Activated naive CD4-positive, alpha-beta T cell treated with anti-CD3 and anti-CD28 coated beads, Interleukin-2, amount 10 ng/mL, durations not matched to agents 7 days and 5 days (primary cell): ENCODE results near the gene PRKCB.
A peak's percentile ranks its signal among the peaks of the same experiment; 100 is the strongest.

Experiments used
- CTCF ChIA-PET: fragments of 350-600 bp; sonication (Branson Sonifier 250); formaldehyde crosslinking; loops from one replicate; lab custom pipeline; 2021; ENCODE audit warnings: antibody characterized with exemption; lab: Charles Lee
- DNase-seq: peaks from one replicate; pipeline ENCODE4 v3.0.0-alpha.2; 2020
- H3K27ac Mint-ChIP-seq: one replicate; pipeline ENCODE4 v1.8.0; 2021; ENCODE audit warnings: mild to moderate bottlenecking, moderate library complexity, mixed read lengths
- H3K27me3 Mint-ChIP-seq: one replicate; pipeline ENCODE4 v1.8.0; 2021; ENCODE audit warnings: mild to moderate bottlenecking, mixed read lengths
- H3K36me3 Mint-ChIP-seq: one replicate; pipeline ENCODE4 v1.8.0; 2021; ENCODE audit warnings: mixed read lengths
- H3K4me1 Mint-ChIP-seq: one replicate; pipeline ENCODE4 v1.8.0; 2021; ENCODE audit warnings: mixed read lengths
- H3K4me3 Mint-ChIP-seq: one replicate; pipeline ENCODE4 v1.8.0; 2021; ENCODE audit warnings: mild to moderate bottlenecking, moderate library complexity, mixed read lengths
- H3K9me3 Mint-ChIP-seq: one replicate; pipeline ENCODE4 v1.8.0; 2021; ENCODE audit warnings: mixed read lengths

Gene PRKCB

DNA sequence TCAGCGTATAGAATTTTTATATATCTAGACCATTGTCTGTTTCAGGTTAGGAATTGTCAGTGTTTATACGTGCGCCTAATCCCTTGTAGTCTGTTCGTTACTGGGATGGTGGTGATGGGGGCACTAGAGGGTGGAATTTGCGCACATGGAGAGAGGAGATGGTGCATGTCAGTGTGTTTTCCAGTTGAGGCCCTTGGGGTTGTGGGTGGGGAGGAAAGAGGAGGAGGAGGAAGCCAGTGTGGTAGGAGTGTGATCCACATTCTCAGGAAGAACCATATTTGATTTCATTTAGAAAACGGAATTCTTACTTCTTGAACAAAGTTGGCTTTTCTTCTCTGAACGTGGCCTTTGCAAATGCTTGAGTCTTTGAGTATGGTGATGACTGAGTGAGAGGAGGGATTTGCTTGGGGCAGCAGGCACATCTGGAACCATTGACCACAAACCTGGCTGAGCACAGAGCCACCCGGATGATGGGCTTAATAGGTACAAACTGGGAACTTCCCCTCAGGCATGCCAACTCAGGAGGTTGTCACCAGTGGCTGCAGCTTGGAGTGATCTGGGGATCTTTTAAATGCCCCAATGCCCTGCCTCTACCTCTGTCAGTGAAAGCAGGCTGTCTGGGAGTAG is 98.9 kb downstream of the PRKCB start:
- peaks cover 11% of the 10 kb centered on the region for H3K4me1 Mint-ChIP-seq
- no peaks in the 10 kb centered on the region for H3K9me3 Mint-ChIP-seq
- no peak overlapping the region for H3K27ac Mint-ChIP-seq
- H3K4me3 Mint-ChIP-seq, result no peak overlapping the region
- no peaks in the 10 kb centered on the region for H3K27me3 Mint-ChIP-seq
- H3K36me3 Mint-ChIP-seq, result peaks cover 8% of the 10 kb centered on the region
- no peak for DNase-seq
- CTCF ChIA-PET, result no interaction called here

DNA sequence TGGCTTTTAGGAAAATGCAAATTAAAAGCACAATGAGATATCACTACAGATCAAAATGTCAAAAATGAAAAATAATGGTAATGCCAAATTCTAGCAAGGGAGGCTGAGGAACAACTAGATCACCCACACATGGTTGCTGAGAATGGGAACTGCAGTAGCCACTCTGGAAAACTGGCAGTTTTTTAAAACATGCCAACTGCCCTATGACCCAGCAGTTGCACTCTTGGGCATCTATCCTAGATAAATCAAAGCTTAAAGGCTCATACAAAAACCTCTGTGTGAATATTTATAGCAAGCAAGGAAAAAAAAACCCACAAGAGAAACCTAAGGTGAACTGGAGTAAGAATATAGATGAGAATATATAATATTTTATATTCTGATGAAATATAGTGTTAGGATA is 104.3 kb downstream of the PRKCB start:
- Mint-ChIP-seq H3K4me1 (peaks cover 8% of the 10 kb centered on the region), H3K9me3 (no peaks in the 10 kb centered on the region), H3K27me3 (no peaks in the 10 kb centered on the region), H3K27ac (no peak overlapping the region), H3K4me3 (no peak overlapping the region), H3K36me3 (peaks cover 4% of the 10 kb centered on the region)
- DNase-seq, result no peak
- CTCF ChIA-PET, result interaction anchor here (0.6 kb wide), 1 partner anchor 95 kb away, joined by 4 read pairs; no protein-coding TSS in a partner anchor

DNA sequence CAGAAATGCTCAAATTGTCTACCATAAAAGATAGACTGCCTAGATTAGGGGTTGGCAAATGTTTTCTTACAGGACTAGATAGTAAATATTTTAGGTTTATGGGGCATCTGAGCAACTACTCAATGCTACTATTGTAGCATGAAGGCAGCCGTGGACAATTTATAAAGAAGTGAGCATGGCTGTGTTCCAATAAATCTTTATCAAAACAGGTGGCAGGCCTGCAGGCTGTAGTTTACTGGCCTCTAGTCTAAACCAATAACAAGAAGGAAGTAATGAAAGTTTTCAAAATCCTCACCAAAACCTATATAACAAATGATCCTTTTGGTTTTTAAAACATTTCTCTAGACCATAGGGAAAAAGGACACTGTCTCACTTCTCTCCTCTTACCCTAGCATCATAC is 105.2 kb downstream of the PRKCB start:
- Mint-ChIP-seq H3K36me3 (peaks cover 4% of the 10 kb centered on the region), H3K9me3 (no peaks in the 10 kb centered on the region), H3K27me3 (no peaks in the 10 kb centered on the region), H3K4me3 (no peak overlapping the region), H3K4me1 (peaks cover 7% of the 10 kb centered on the region), H3K27ac (no peak overlapping the region)
- DNase-seq, result no peak
- CTCF ChIA-PET, result no interaction called here

DNA sequence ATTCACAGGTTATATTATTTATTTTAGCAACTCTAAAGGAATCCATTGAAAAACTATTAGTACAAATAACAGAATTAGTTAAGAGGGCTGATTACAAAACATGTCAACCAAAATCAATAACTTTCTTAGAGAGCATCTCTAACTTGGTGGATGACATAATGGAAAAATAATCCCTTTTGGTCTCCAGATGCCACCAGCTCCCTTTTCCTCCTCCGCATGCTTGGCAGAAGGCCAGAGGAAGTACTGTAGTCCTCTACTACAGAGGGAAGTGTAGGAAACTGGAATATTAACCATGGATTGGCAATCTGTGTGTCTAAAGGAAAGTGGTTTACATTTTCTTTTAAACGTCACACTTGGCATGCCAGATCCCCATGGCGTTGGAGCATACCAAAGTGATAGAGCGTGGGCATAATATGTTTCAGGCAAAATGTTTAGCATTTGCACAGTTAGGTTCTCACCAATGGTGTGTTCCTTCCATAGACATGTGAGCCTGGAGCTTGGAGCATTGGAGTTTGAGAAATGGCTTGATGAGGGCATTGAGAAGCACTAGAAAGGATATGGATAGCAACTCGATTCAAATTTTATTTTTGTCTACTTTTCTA is 106.3 kb downstream of the PRKCB start:
- no peak for DNase-seq

DNA sequence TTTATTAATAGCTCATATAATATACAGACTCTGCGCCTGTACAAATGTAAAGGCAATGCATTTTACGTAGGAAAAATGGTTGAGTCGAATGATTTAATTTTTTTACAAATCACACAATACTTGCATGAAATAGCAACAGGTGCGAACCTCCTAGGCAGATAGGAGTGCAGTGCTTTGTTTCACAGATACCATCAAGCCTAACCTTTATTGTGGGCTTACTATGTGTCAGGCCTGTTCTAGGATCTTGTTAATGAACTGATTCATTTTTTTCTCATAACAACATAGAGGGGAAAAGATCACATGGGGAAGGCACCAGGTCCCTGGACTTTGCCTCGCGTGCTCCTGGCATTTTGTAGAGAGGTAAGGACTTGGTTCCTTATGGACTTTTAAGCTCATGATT is 107.8 kb downstream of the PRKCB start:
- no peaks in the 10 kb centered on the region for H3K9me3 Mint-ChIP-seq
- peaks cover 25% of the 10 kb centered on the region for H3K4me1 Mint-ChIP-seq
- CTCF ChIA-PET, result interaction anchor here (1.8 kb wide), 1 partner anchor 67 kb away, joined by 4 read pairs; no protein-coding TSS in a partner anchor
- H3K27me3 Mint-ChIP-seq, result no peaks in the 10 kb centered on the region
- no peak for DNase-seq
- H3K4me3 Mint-ChIP-seq, result no peak overlapping the region
- H3K36me3 Mint-ChIP-seq, result peaks cover 10% of the 10 kb centered on the region
- no peak overlapping the region for H3K27ac Mint-ChIP-seq

More for the DNA sequence above, 106.3 kb downstream of the PRKCB start:
- peaks cover 11% of the 10 kb centered on the region for H3K4me1 Mint-ChIP-seq
- no peaks in the 10 kb centered on the region for H3K27me3 Mint-ChIP-seq
- no peak overlapping the region for H3K4me3 Mint-ChIP-seq
- H3K9me3 Mint-ChIP-seq, result no peaks in the 10 kb centered on the region
- CTCF ChIA-PET, result no interaction called here
- H3K36me3 Mint-ChIP-seq, result peaks cover 2% of the 10 kb centered on the region
- H3K27ac Mint-ChIP-seq, result peak overlapping the region; percentile 49

DNA sequence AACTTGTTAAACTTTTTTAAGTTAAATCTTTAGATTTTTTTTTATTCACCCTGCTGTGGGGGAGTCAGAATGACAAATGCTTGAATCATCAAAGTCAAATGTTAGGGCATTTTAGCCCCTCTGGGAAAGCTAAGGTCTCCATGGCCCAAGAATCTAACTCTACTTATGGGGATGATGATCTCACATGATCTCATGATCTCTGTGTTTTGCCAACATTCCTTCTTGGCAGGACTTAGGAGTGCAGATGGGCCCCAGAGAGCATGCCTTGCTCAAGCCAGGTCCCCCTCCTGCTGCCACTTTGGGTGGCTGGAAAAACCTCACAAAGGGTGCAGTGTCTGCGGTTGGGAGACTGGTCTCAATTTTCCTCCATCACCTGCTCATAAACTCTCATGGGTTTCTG is 108.6 kb downstream of the PRKCB start:
- H3K4me1 Mint-ChIP-seq, result peaks cover 33% of the 10 kb centered on the region
- peaks cover 10% of the 10 kb centered on the region for H3K36me3 Mint-ChIP-seq
- no peaks in the 10 kb centered on the region for H3K27me3 Mint-ChIP-seq
- H3K9me3 Mint-ChIP-seq, result no peaks in the 10 kb centered on the region
- no peak overlapping the region for H3K4me3 Mint-ChIP-seq
- CTCF ChIA-PET, result interaction anchor here (1.8 kb wide), 1 partner anchor 66 kb away, joined by 4 read pairs; no protein-coding TSS in a partner anchor
- no peak overlapping the region for H3K27ac Mint-ChIP-seq
- DNase-seq, result no peak

DNA sequence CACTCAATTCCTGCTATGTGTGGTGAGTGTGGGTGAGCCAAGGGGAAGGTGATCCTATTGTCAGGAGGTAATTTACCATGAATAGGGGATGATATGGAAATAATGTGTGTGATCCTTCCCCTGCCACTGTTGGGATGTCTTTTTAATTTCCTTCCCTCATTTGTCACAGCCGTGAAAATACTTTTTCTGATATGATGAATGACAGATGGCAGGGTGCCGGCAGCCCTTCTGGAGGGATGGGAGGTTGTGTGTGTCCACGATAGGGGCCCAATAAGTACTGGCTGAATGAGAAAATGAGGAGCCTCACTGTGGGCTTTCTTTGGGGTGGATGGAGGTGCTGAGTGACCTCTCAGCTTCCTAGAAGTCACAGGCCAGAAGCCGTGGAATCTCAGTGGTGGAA is 109.5 kb downstream of the PRKCB start:
- Mint-ChIP-seq H3K4me1 (peaks cover 42% of the 10 kb centered on the region), H3K9me3 (no peaks in the 10 kb centered on the region), H3K4me3 (no peak overlapping the region), H3K36me3 (peaks cover 10% of the 10 kb centered on the region), H3K27ac (no peak overlapping the region), H3K27me3 (no peaks in the 10 kb centered on the region)
- CTCF ChIA-PET, result interaction anchor here (0.6 to 1.8 kb wide), 3 partner anchors 65 to 163 kb away, joined by 4 to 5 read pairs (median 4); no protein-coding TSS in a partner anchor
- no peak for DNase-seq

DNA sequence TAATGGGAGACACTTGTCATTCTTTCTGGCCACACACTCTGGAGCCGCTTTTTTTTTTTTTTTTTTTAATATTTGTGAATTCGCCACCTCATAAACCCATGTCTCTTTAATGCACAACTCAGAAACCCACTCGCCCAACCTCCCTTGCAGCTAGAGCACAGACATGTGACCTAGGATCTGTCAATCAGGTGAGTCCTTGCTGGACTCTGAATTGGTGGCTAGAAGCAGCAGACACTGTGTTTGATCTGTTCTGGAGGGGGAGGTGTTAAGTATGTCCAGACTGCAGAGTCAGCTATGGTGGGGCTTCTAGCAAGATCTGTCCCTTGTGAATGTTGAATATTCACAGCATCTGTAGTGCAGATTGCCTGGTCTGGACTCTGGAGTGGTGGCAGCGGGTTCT is 112.1 kb downstream of the PRKCB start:
- no peaks in the 10 kb centered on the region for H3K9me3 Mint-ChIP-seq
- peaks cover 68% of the 10 kb centered on the region for H3K4me1 Mint-ChIP-seq
- CTCF ChIA-PET, result interaction anchor here (0.9 to 1.2 kb wide), 2 partner anchors 63 to 147 kb away, joined by 3 to 5 read pairs; no protein-coding TSS in a partner anchor
- no peak for DNase-seq
- H3K4me3 Mint-ChIP-seq, result no peak overlapping the region
- peak overlapping the region; percentile 96 for H3K27ac Mint-ChIP-seq
- no peaks in the 10 kb centered on the region for H3K27me3 Mint-ChIP-seq
- peaks cover 15% of the 10 kb centered on the region for H3K36me3 Mint-ChIP-seq

DNA sequence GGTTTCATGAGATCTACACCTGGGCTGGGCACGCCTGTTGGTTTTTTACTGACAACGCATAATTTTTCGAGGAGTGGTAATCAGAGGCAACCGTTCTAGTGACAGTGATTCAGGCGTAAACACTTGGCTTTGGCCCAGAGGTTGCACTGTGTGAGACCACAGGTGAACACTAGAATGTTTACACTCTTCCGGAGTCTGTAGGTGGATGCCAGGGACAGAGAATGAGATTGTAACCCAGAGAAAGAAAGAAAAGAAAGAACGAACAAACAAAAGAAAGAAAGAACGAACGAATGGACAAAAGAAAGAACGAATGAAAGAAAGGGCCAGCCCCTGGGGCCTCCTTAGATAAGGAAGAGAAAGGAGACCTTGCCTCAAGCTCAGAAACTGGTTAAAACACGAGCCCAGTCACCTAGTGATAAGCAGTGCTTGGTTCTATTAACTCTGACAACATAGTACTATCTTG is 113.2 kb downstream of the PRKCB start:
- peak; percentile 66 for DNase-seq
- Mint-ChIP-seq H3K4me3 (peak overlapping the region; percentile 43), H3K4me1 (peaks cover 76% of the 10 kb centered on the region), H3K27ac (peak overlapping the region; percentile 96), H3K36me3 (peaks cover 22% of the 10 kb centered on the region), H3K27me3 (no peaks in the 10 kb centered on the region), H3K9me3 (no peaks in the 10 kb centered on the region)
- CTCF ChIA-PET, result interaction anchor here (0.6 to 1.6 kb wide), 4 partner anchors 46 to 145 kb away, joined by 3 to 5 read pairs (median 4); no protein-coding TSS in a partner anchor

DNA sequence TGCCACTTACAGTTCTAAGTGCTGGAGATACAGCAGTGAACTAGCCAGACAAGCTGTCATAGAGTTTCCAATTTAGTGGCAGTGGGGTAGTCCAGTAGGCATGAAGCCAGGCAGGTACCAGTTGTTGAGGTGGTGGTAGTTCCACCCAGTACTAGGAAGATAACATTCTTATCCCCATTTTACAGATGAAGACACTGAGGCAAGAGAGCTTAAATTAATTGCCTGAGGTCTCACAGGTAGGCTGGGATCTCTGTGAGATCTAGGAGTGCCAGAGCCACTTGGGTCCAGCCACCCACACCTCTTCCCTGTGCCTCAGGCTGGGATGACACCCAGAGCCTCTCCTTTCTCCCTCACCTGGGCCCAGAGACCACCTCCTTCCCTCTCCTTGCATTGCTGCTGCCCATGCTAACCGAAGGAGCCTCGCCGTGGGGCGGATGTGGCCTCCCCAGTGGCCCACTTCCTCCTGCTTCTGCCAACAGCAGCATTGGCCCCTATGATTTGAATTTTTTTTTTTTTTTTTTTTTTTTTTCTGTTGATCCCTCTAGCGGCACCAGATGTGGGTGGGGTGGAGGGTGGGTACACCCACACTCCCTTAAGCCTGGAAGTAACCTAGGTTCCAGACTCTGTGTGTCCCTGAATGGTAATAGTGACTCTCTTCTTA is 114.0 kb downstream of the PRKCB start:
- peak; percentile 87 for DNase-seq
- CTCF ChIA-PET, result interaction anchor here (0.6 to 1.6 kb wide), 4 partner anchors 45 to 146 kb away, joined by 3 to 5 read pairs (median 4); no protein-coding TSS in a partner anchor
- Mint-ChIP-seq H3K27me3 (no peaks in the 10 kb centered on the region), H3K9me3 (no peaks in the 10 kb centered on the region), H3K4me3 (peak overlapping the region; percentile 41), H3K36me3 (peaks cover 25% of the 10 kb centered on the region), H3K27ac (peak overlapping the region; percentile 96), H3K4me1 (peaks cover 76% of the 10 kb centered on the region)

DNA sequence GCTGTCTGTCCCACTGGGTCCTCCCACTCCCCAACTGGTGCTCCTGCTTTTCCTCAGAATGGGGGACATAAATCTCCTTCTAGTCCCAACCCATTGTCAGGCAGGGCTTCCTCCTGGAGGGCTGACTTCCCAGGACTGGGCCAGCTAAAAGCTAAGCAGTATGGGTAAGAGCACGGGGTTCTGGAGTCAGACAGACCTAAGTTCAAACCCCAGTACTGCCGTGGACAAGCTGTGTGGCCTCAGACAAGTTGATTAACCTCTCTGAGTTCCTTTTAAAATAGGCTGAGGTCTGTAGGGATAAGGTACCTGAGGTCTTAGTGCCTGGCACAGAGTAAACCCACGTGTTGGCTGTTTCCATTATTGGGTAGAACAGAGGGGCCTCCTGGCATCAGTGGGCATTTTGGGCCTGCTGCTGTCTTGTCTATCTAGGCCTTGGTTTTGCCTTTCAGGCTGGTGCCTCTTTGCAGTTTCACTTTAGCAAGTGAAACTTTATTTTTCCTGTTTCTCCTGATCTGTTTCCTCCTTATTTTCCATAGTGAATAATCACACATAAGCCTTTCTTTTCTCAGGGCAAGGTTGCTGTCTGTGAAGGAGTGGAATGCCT is 114.6 kb downstream of the PRKCB start:
- Mint-ChIP-seq H3K4me1 (peaks cover 73% of the 10 kb centered on the region), H3K36me3 (peaks cover 23% of the 10 kb centered on the region), H3K4me3 (peak overlapping the region; percentile 41), H3K9me3 (no peaks in the 10 kb centered on the region), H3K27me3 (no peaks in the 10 kb centered on the region), H3K27ac (peak overlapping the region; percentile 96)
- CTCF ChIA-PET, result interaction anchor here (1.6 kb wide), 1 partner anchor 147 kb away, joined by 5 read pairs; no protein-coding TSS in a partner anchor
- DNase-seq, result no peak

DNA sequence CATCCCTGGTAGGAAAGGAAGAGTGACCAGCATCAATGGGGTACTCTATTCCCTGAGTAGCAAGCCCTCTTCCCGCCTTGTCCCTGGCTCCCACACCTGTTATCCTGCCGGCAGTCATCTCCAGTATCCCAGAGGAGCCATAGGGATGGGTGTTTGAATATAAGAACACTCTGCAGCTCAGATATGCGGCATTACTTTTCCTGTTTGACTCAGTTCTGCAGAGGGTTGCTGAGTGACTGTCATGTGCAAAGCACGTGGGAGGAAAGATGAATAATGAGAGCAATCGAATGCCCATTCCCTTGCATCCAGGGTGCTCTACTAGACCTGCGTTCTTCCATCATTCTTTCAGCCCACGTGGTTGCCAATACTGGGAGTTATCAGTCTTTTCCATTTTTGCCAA is 115.1 kb downstream of the PRKCB start:
- no peaks in the 10 kb centered on the region for H3K27me3 Mint-ChIP-seq
- H3K36me3 Mint-ChIP-seq, result peaks cover 23% of the 10 kb centered on the region
- DNase-seq, result no peak
- peak overlapping the region; percentile 96 for H3K27ac Mint-ChIP-seq
- no peaks in the 10 kb centered on the region for H3K9me3 Mint-ChIP-seq
- peak overlapping the region; percentile 41 for H3K4me3 Mint-ChIP-seq
- peaks cover 70% of the 10 kb centered on the region for H3K4me1 Mint-ChIP-seq
- CTCF ChIA-PET, result no interaction called here

DNA sequence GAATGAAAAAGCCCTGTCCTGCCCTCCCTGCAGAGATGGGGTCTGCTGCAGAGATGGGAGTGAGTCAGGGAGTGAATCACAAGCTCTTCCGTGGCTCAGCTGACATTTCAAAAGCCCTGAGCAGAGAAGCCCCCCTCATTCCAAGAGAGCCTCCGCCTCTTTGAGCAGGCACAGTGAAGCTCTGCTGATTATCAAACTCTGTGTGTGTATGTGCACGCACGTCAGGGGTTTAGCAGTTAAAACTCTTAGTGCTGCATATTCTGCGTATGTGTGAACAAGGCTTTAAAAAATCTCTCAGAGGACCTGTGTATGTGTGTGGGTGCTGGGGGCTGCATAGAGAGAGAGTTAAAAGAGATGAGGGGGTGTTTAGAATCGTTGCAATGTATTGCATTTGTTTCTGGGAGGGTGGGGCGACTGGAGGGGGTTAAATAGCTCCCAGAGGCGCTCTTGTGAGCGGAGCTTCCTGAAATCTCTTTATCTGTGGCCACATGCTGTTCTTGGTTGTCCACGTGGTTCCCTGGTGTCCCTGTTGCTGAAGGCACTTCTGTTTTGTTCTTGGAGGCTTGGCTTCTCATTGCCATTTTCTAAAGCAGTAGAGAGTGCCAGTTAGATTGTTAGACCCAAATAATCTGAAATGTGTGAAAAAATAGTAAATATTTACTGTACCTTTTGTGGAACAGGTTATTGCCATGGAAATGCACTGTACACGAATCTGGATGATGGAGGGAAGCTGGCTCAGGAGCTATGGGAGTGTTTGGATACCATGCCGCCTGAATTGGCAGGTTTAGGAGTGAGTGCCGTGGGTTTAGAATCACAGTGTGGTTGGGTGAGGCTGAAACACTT is 116.6 kb downstream of the PRKCB start:
- H3K4me1 Mint-ChIP-seq, result peaks cover 71% of the 10 kb centered on the region
- peak overlapping the region; percentile 9 for H3K4me3 Mint-ChIP-seq
- peak overlapping the region; percentile 28 for H3K27ac Mint-ChIP-seq
- peaks cover 21% of the 10 kb centered on the region for H3K36me3 Mint-ChIP-seq
- peak; percentile 31 for DNase-seq
- H3K27me3 Mint-ChIP-seq, result no peaks in the 10 kb centered on the region
- H3K9me3 Mint-ChIP-seq, result no peaks in the 10 kb centered on the region
- CTCF ChIA-PET, result interaction anchor here (1.4 to 1.9 kb wide), 3 partner anchors 58 to 150 kb away, joined by 4 to 6 read pairs (median 6); no protein-coding TSS in a partner anchor
